Psoas muscle (tissue), 8 donors: Measurements from ENCODE around the gene RABGAP1L. TPM values are rescaled to one million over a fixed set of nuclear protein-coding genes. Genes with fewer than 3 reads are reported as not detected.

Source experiments
- ATAC-seq, 4 donors: fragments of 200-7000 bp; cut with Tn5 transposase; one replicate each; pipeline ENCODE4 v1.9.1; 2020; ENCODE audit warnings: moderate library complexity in 3 of 4, mild to moderate bottlenecking in 2 of 4
- DNase-seq, 2 donors: peaks; one replicate each; pipeline ENCODE4 v3.0.0-alpha.2; 2020
- H3K27ac ChIP-seq: fragments of 200-600 bp; one replicate; pipeline ENCODE4 v1.8.0; 2022
- H3K27me3 ChIP-seq, 3 donors: fragments of 200-600 bp in 1 of 3; one replicate each; pipeline versions ENCODE4 v1.6.1 to v1.8.0; 2013 to 2022; ENCODE audit warnings: low read length in 2 of 3, mild to moderate bottlenecking in 2 of 3, moderate library complexity in 1 of 3; ENCODE audit not compliant: insufficient read depth in 3 of 3
- H3K36me3 ChIP-seq, 2 donors: fragments of 200-600 bp in 1 of 2; one replicate each; pipeline versions ENCODE4 v1.6.1 to v1.8.0; 2013 to 2022; ENCODE audit warnings: low read depth in 1 of 2, mild to moderate bottlenecking in 1 of 2, moderate library complexity in 1 of 2; ENCODE audit not compliant: insufficient read depth in 1 of 2
- H3K4me1 ChIP-seq: fragments of 200-600 bp; one replicate; pipeline ENCODE4 v1.8.0; 2022
- H3K4me3 ChIP-seq: fragments of 200-600 bp; one replicate; pipeline ENCODE4 v1.8.0; 2022; ENCODE audit warnings: mild to moderate bottlenecking
- H3K9me3 ChIP-seq: fragments of 200-600 bp; one replicate; pipeline ENCODE4 v1.8.0; 2022
- CTCF ChIP-seq: fragments of 200-600 bp; IDR thresholded peaks from one replicate; pipeline ENCODE4 v1.8.0; 2022; ENCODE audit warnings: antibody characterized with exemption
- WGBS, 3 donors: extraction: QIAGEN DNeasy Blood & Tissue Kit; methylation state at CpG; one replicate each; pipeline versions ENCODE4 v1.1.6 to v1.1.7; 2013; 5-methylcytosine and 5-hydroxymethylcytosine counted together
- intact Hi-C, 2 donors: fragments of 100-400 bp; cut with DNase I; formaldehyde crosslinking; loops; one replicate each; pipeline versions ENCODE4 v1.11.0 to v1.14.2; 2022
- polyA plus RNA-seq, 3 donors: library from polyadenylated mRNA; stranded (reverse); fragments of 200-250 nt; gene quantifications; one replicate each; pipeline ENCODE4 v1.2.3, GENCODE V29; 2013
- total RNA-seq, 4 donors: library from RNA; stranded (reverse); fragmentation: NEBNext Ultra II Directional in 2 of 4; extraction: Animal tissue kit (Norgen Biotek cat#: 25700) in 2 of 4; gene quantifications; one replicate each; pipeline versions ENCODE4 v1.2.1 to v1.2.4, GENCODE V29; 2021 to 2023
- donor health status: healthy with polysubstance abuse.
- donor health status: DM: no; HTN: no; CAD: no; lungs with moderate emphysema.
- donor health status: Bipolar disorder and iron deficiency.
- donor health status: healthy.
- donor health status: DM: yes; HTN: yes; CAD: no.
- donor health status: DM: no; HTN: no; CAD: no.
- donor health status: DM: no; HTN: no; CAD: no.
- donor health status: DM: yes; HTN: yes; CAD: no.

The RABGAP1L gene
- total and polyA plus RNA-seq, 7 donors, result 2.9 to 14.4 (median 8.7) TPM

GRCh38 chr1:174748586-174748985, 589.3 kb downstream of the RABGAP1L start:
- no peaks in the 10 kb centered on the region for H3K27me3 ChIP-seq
- no peak for DNase-seq
- no peaks in the 10 kb centered on the region for H3K4me1 ChIP-seq
- intact Hi-C loops, result no loop called here
- ATAC-seq, result no peak
- H3K36me3 ChIP-seq, result no peaks in the 10 kb centered on the region
- no peaks in the 10 kb centered on the region for H3K9me3 ChIP-seq
- WGBS, 3 donors, result 78 to 82% (median 81%) methylated on average over 7 of the region's 7 CpGs
- no peak overlapping the region for H3K27ac ChIP-seq
- no peak overlapping the region for H3K4me3 ChIP-seq
- TF ChIP-seq CTCF, result no peak

- ATAC-seq (no peak), DNase-seq (no peak)
- no peaks in the 10 kb centered on the region for H3K36me3 ChIP-seq
- 90 to 94% (median 93%) methylated on average over 1 of the region's 1 CpG for WGBS, 3 donors
- no peaks in the 10 kb centered on the region for H3K9me3 ChIP-seq
- no peaks in the 10 kb centered on the region for H3K27me3 ChIP-seq
- no peak overlapping the region for H3K27ac ChIP-seq
- H3K4me3 ChIP-seq, result no peak overlapping the region
- no peak for TF ChIP-seq CTCF
- intact Hi-C loops, result no loop called here
- no peaks in the 10 kb centered on the region for H3K4me1 ChIP-seq
These were observed 593.8 kb downstream of the RABGAP1L start for GRCh38 chr1:174753131-174753530.

- Histone ChIP-seq H3K4me1 (no peaks in the 10 kb centered on the region), H3K36me3 (no peaks in the 10 kb centered on the region), H3K27ac (no peak overlapping the region), H3K27me3 (no peaks in the 10 kb centered on the region), H3K9me3 (no peaks in the 10 kb centered on the region), H3K4me3 (no peak overlapping the region)
- no peak for DNase-seq
- no peak for ATAC-seq
- 83 to 91% (median 86%) methylated on average over 19 of the region's 19 CpGs for WGBS, 3 donors
- no peak for TF ChIP-seq CTCF
- intact Hi-C loops, result loop anchor here in 1 of 2 donors (10.0 kb wide), 1 partner anchor 223 kb away; no protein-coding TSS in a partner anchor
These were observed 602.0 kb downstream of the RABGAP1L start for GRCh38 chr1:174761335-174761734.

GRCh38 chr1:174761901-174762585, 602.7 kb downstream of the RABGAP1L start:
- H3K36me3 ChIP-seq, result no peaks in the 10 kb centered on the region
- no peak for ATAC-seq
- no peak overlapping the region for H3K4me3 ChIP-seq
- no peak overlapping the region for H3K27ac ChIP-seq
- no peak for TF ChIP-seq CTCF
- no peaks in the 10 kb centered on the region for H3K9me3 ChIP-seq
- DNase-seq, result no peak
- intact Hi-C loops, result loop anchor here in 1 of 2 donors (10.0 kb wide), 1 partner anchor 223 kb away; no protein-coding TSS in a partner anchor
- no peaks in the 10 kb centered on the region for H3K27me3 ChIP-seq
- no peaks in the 10 kb centered on the region for H3K4me1 ChIP-seq
- 90 to 95% (median 91%) methylated on average over 4 of the region's 4 CpGs for WGBS, 3 donors

GRCh38 chr1:174764191-174764590, 604.9 kb downstream of the RABGAP1L start:
- no peak for TF ChIP-seq CTCF
- Histone ChIP-seq H3K9me3 (no peaks in the 10 kb centered on the region), H3K36me3 (no peaks in the 10 kb centered on the region), H3K4me1 (no peaks in the 10 kb centered on the region), H3K4me3 (no peak overlapping the region), H3K27ac (no peak overlapping the region), H3K27me3 (no peaks in the 10 kb centered on the region)
- DNase-seq, result no peak
- 24 to 39% (median 34%) methylated on average over 2 of the region's 2 CpGs for WGBS, 3 donors
- no peak for ATAC-seq
- intact Hi-C loops, result loop anchor here in 1 of 2 donors (10.0 kb wide), 1 partner anchor 221 kb away; no protein-coding TSS in a partner anchor
